OCI-LY3 (cell line): ENCODE measurements around the gene SLC37A1.

ENCODE experiments used
- EZH2phosphoT487 ChIP-seq: fragments of 200-600 bp; shearing (Covaris generic); IDR thresholded peaks from 2 replicates; pipeline ENCODE4 v1.6.1; 2018; ENCODE audit warnings: antibody characterized with exemption, mixed run types, low read depth
- TF ChIP-seq, protein P1 (sequence below): fragments of 200-600, 300-600 bp; sonication (generic); IDR thresholded peaks from 2 replicates; pipeline ENCODE4 v1.5.1; 2014; ENCODE audit warnings: antibody characterized with exemption, low read length, low read depth

DNA sequence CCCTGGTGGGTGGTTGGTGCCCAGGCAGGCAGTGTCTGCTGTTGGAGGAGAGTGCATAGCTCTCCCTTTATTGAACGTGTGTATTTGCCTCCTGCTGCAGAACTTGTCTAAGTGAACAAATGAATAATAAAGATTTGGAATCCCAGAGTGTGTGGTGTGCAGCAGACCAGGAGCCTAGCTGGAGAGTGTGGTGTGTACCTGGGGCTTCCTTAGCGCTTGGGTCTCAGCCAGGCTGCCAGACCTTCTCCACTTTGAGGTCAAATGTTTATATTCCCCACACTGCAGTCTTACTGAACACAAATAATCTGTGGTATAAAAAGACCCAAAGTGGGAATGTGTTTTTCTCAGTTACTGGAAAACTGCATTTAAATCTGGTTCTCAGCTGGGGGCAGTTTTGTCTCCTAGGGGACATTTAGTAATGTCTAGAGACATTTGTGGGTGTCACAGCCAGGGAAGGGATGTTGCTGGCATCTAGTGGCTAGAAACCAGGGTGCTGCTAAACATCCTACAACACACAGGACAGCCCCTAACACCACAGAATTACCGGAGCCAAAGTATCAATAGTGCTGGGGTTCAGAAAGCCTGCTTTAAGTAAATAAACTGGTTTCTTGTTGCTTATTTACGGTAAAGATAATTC is 23.6 kb downstream of the SLC37A1 start:
- TF ChIP-seq, protein P1, sequence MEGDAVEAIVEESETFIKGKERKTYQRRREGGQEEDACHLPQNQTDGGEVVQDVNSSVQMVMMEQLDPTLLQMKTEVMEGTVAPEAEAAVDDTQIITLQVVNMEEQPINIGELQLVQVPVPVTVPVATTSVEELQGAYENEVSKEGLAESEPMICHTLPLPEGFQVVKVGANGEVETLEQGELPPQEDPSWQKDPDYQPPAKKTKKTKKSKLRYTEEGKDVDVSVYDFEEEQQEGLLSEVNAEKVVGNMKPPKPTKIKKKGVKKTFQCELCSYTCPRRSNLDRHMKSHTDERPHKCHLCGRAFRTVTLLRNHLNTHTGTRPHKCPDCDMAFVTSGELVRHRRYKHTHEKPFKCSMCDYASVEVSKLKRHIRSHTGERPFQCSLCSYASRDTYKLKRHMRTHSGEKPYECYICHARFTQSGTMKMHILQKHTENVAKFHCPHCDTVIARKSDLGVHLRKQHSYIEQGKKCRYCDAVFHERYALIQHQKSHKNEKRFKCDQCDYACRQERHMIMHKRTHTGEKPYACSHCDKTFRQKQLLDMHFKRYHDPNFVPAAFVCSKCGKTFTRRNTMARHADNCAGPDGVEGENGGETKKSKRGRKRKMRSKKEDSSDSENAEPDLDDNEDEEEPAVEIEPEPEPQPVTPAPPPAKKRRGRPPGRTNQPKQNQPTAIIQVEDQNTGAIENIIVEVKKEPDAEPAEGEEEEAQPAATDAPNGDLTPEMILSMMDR: peak; percentile 64
- no peak for TF ChIP-seq EZH2phosphoT487
